ENCODE measurements around the gene PLEKHG4B. TPM values are rescaled to one million over a fixed set of nuclear protein-coding genes. Genes with fewer than 3 reads are reported as not detected.

The PLEKHG4B gene
- total RNA-seq, 1 donor from 2014 or later = 5.4 TPM

DNA sequence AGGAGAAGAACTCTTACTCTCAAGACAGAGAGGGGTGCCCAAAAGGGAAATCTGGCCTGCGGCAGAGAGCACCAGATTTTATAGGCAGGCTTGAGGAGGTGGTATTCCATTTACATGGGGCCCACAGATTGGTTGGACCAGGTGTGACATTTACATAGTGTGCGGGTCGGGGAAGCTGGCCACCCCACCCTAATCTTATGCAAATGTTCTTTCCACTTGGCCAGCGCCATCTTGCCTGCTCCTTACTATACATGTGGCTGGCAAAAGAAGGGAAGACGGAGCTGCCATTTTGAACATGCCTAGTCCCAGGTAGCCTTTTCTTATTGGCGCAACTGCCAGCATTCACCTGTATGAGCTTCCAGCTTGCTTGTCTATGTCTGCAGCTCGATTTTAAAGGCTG lies 34.8 kb downstream of the PLEKHG4B start:
- H3K4me3 ChIP-seq (ENCODE audit: low read depth, low read length) = no peak overlapping the region
- H3K36me3 ChIP-seq (ENCODE audit: control insufficient read depth, insufficient read depth, low read length) = no peaks in the 10 kb centered on the region
- no peak for DNase-seq (ENCODE audit: low read depth)
- TF ChIP-seq, protein P1, sequence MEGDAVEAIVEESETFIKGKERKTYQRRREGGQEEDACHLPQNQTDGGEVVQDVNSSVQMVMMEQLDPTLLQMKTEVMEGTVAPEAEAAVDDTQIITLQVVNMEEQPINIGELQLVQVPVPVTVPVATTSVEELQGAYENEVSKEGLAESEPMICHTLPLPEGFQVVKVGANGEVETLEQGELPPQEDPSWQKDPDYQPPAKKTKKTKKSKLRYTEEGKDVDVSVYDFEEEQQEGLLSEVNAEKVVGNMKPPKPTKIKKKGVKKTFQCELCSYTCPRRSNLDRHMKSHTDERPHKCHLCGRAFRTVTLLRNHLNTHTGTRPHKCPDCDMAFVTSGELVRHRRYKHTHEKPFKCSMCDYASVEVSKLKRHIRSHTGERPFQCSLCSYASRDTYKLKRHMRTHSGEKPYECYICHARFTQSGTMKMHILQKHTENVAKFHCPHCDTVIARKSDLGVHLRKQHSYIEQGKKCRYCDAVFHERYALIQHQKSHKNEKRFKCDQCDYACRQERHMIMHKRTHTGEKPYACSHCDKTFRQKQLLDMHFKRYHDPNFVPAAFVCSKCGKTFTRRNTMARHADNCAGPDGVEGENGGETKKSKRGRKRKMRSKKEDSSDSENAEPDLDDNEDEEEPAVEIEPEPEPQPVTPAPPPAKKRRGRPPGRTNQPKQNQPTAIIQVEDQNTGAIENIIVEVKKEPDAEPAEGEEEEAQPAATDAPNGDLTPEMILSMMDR (IDR thresholded peaks at IDR 0.05; ENCODE audit: insufficient read depth, low read length, poor library complexity, severe bottlenecking) = no peak
- H3K27me3 ChIP-seq (ENCODE audit: control insufficient read depth, insufficient read depth, low read length) = no peaks in the 10 kb centered on the region

- TF ChIP-seq, protein P1 (IDR thresholded peaks at IDR 0.05; ENCODE audit: insufficient read depth, low read length, poor library complexity, severe bottlenecking) = no peak
- Histone ChIP-seq H3K4me3 (ENCODE audit: low read depth, low read length) (no peak overlapping the region), H3K36me3 (ENCODE audit: control insufficient read depth, insufficient read depth, low read length) (no peaks in the 10 kb centered on the region), H3K27me3 (ENCODE audit: control insufficient read depth, insufficient read depth, low read length) (no peaks in the 10 kb centered on the region)
- no peak for DNase-seq (ENCODE audit: low read depth)
These were observed 35.9 kb downstream of the PLEKHG4B start for GRCh38 chr5:127886-128285.

DNA sequence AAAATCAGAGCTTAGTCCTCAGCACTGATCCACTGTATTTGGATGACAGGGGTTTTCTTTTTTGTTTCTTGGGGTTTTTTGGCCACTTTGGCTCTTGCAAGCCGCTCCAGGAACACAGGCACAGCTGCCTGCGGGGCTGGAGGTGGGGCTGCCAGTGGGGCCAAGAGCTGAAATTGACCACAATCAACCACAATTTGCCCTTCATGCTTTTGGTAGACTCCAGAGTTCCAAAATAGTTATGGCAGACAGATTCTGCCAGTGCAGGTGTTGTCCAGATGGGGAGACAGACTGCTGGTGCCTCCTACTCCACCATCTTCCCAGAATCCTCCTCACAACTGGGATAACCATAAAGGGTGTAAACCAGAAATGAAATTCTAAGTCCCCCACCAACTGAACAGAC lies 36.5 kb downstream of the PLEKHG4B start:
- TF ChIP-seq, protein P1 (IDR thresholded peaks at IDR 0.05; ENCODE audit: insufficient read depth, low read length, poor library complexity, severe bottlenecking) = no peak
- DNase-seq (ENCODE audit: low read depth) = no peak
- Histone ChIP-seq H3K36me3 (ENCODE audit: control insufficient read depth, insufficient read depth, low read length) (no peaks in the 10 kb centered on the region), H3K27me3 (ENCODE audit: control insufficient read depth, insufficient read depth, low read length) (no peaks in the 10 kb centered on the region), H3K4me3 (ENCODE audit: low read depth, low read length) (no peak overlapping the region)

GRCh38 chr5:129148-129547 lies 37.2 kb downstream of the PLEKHG4B start:
- Histone ChIP-seq H3K4me3 (ENCODE audit: low read depth, low read length) (no peak overlapping the region), H3K27me3 (ENCODE audit: control insufficient read depth, insufficient read depth, low read length) (no peaks in the 10 kb centered on the region), H3K36me3 (ENCODE audit: control insufficient read depth, insufficient read depth, low read length) (no peaks in the 10 kb centered on the region)
- TF ChIP-seq, protein P1 (IDR thresholded peaks at IDR 0.05; ENCODE audit: insufficient read depth, low read length, poor library complexity, severe bottlenecking) = no peak
- DNase-seq (ENCODE audit: low read depth) = no peak

GRCh38 chr5:129820-130219 lies 37.9 kb downstream of the PLEKHG4B start:
- Histone ChIP-seq H3K36me3 (ENCODE audit: control insufficient read depth, insufficient read depth, low read length) (no peaks in the 10 kb centered on the region), H3K4me3 (ENCODE audit: low read depth, low read length) (no peak overlapping the region), H3K27me3 (ENCODE audit: control insufficient read depth, insufficient read depth, low read length) (no peaks in the 10 kb centered on the region)
- TF ChIP-seq, protein P1 (IDR thresholded peaks at IDR 0.05; ENCODE audit: insufficient read depth, low read length, poor library complexity, severe bottlenecking) = no peak
- no peak for DNase-seq (ENCODE audit: low read depth)

- Histone ChIP-seq H3K4me3 (ENCODE audit: low read depth, low read length) (no peak overlapping the region), H3K36me3 (ENCODE audit: control insufficient read depth, insufficient read depth, low read length) (no peaks in the 10 kb centered on the region), H3K27me3 (ENCODE audit: control insufficient read depth, insufficient read depth, low read length) (no peaks in the 10 kb centered on the region)
- no peak for DNase-seq (ENCODE audit: low read depth)
- TF ChIP-seq, protein P1 (IDR thresholded peaks at IDR 0.05; ENCODE audit: insufficient read depth, low read length, poor library complexity, severe bottlenecking) = no peak
These were observed 38.7 kb downstream of the PLEKHG4B start for GRCh38 chr5:130601-131131.
